ENCODE results near the gene KRT86. TPM values are rescaled to one million over a fixed set of nuclear protein-coding genes. Genes with fewer than 3 reads are reported as not detected.

The KRT86 gene
- total RNA-seq, 1 donor from 2014 or later: not detected

DNA sequence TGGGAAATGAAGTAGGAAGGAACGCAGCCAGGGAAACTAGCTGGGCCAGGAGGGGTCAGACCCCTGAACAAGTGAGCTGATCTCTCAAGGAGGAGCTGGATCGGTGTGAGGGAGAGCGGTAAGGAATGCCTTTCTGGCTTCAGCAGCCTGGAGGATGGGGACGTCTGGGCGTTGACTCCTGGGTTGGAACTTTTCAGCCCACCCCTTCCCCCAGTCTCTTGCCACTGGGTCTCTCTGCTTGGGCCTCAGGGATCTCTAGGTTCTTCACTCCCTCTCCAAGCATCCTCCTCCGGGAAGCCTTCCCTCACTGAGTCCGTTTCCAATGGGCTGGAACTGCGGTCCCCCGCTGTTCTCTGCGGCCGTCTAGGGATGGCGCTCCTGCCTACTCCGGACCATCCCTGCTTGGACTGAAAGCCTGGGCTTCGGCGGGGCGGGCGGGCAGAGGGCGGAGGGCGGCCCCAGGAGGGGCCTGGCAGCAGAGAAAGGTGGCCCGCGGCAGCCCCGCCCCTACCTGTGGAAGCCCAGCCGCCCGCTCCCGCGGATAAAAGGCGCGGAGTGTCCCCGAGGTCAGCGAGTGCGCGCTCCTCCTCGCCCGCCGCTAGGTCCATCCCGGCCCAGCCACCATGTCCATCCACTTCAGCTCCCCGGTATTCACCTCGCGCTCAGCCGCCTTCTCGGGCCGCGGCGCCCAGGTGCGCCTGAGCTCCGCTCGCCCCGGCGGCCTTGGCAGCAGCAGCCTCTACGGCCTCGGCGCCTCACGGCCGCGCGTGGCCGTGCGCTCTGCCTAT, 41.6 kb upstream of the KRT86 start, which contains the start of gene KRT7:
Gene KRT7 (plus strand): TSS at position 570 of the 788 bp plus-strand sequence. CDS start 54 bp downstream, at position 624.
- Mint-ChIP-seq H3K4me1 (ENCODE audit: low read depth) (peaks cover 25% of the 10 kb centered on the region), H3K9me3 (ENCODE audit: low read depth) (no peaks in the 10 kb centered on the region), H3K27me3 (peaks cover 58% of the 10 kb centered on the region), H3K27ac (peak within 1 kb of the TSS; percentile 17), H3K36me3 (ENCODE audit: insufficient read depth) (no peaks in the 10 kb centered on the region), H3K4me3 (ENCODE audit: low read depth) (peak within 1 kb of the TSS; percentile 60)
- TF ChIP-seq, protein P1, sequence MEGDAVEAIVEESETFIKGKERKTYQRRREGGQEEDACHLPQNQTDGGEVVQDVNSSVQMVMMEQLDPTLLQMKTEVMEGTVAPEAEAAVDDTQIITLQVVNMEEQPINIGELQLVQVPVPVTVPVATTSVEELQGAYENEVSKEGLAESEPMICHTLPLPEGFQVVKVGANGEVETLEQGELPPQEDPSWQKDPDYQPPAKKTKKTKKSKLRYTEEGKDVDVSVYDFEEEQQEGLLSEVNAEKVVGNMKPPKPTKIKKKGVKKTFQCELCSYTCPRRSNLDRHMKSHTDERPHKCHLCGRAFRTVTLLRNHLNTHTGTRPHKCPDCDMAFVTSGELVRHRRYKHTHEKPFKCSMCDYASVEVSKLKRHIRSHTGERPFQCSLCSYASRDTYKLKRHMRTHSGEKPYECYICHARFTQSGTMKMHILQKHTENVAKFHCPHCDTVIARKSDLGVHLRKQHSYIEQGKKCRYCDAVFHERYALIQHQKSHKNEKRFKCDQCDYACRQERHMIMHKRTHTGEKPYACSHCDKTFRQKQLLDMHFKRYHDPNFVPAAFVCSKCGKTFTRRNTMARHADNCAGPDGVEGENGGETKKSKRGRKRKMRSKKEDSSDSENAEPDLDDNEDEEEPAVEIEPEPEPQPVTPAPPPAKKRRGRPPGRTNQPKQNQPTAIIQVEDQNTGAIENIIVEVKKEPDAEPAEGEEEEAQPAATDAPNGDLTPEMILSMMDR (IDR thresholded peaks at IDR 0.05; ENCODE audit: unreplicated experiment): no peak
- no peak for DNase-seq (ENCODE audit: low spot score, unreplicated experiment)

DNA sequence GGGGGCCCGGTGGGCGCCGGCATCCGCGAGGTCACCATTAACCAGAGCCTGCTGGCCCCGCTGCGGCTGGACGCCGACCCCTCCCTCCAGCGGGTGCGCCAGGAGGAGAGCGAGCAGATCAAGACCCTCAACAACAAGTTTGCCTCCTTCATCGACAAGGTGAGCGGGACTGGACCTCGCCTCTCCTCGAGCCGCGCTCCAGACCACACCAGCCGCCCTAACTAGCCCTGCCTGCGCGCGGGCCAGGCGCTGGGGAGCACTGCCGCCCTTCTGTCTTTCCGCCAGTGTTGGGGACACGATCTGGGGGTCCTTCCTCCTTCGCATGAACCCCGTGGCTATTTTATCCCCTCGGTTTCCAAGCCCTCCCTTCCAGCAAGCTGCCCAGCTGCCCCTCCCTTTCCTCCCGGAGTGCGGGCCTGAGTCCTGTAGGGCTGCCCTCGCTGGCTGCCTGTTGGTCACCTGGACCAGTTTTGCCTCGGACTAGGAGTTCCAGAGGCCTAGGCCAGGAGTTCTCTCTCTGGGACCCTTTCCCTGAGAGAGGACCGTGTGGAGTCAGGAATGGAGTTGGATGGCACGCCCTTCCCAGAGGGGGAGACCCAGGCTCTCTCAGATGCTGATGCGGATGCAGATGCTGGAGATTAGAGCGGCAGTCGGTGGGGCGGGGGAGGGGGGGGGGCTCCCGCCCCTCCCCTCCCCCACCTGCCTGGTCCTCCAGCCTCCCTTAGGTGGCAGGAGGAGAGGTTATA, 40.8 kb upstream of the KRT86 start:
- Mint-ChIP-seq H3K27ac (peak overlapping the region; percentile 17), H3K27me3 (peaks cover 53% of the 10 kb centered on the region), H3K9me3 (ENCODE audit: low read depth) (no peaks in the 10 kb centered on the region), H3K36me3 (ENCODE audit: insufficient read depth) (no peaks in the 10 kb centered on the region), H3K4me1 (ENCODE audit: low read depth) (peaks cover 25% of the 10 kb centered on the region), H3K4me3 (ENCODE audit: low read depth) (peak overlapping the region; percentile 60)
- TF ChIP-seq, protein P1 (IDR thresholded peaks at IDR 0.05; ENCODE audit: unreplicated experiment): no peak
- no peak for DNase-seq (ENCODE audit: low spot score, unreplicated experiment)

DNA sequence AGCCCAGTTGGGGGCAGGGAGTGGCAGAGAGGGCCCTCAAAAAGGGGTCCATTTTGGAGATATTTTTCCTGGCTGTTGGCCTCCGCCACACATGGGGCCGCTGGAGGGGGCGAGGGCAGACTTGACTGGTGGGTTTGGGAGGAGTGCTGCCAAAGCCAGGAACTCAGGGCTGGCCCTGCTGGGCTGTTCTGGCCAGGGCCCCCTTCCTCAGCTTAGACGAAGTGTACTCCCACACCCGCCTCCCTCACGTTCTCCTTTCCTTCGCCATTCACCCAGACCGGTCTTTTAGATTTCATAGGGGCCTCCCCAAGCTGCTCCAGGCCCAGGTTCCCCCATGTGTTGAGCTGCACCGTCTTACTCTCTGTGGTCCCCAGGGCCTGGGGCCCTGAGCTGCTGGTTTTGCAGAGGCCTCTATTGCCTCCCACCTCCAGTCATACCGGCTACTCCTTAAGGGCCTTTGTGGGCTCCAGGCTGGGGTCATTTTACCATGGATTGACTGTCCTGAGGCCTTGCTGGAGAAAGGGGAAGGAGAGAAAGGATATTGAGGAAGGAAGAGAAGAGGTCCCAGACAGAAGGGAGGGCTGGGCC, 40.1 kb upstream of the KRT86 start:
- Mint-ChIP-seq H3K27me3 (peaks cover 52% of the 10 kb centered on the region), H3K4me3 (ENCODE audit: low read depth) (no peak overlapping the region), H3K27ac (no peak overlapping the region)

DNA sequence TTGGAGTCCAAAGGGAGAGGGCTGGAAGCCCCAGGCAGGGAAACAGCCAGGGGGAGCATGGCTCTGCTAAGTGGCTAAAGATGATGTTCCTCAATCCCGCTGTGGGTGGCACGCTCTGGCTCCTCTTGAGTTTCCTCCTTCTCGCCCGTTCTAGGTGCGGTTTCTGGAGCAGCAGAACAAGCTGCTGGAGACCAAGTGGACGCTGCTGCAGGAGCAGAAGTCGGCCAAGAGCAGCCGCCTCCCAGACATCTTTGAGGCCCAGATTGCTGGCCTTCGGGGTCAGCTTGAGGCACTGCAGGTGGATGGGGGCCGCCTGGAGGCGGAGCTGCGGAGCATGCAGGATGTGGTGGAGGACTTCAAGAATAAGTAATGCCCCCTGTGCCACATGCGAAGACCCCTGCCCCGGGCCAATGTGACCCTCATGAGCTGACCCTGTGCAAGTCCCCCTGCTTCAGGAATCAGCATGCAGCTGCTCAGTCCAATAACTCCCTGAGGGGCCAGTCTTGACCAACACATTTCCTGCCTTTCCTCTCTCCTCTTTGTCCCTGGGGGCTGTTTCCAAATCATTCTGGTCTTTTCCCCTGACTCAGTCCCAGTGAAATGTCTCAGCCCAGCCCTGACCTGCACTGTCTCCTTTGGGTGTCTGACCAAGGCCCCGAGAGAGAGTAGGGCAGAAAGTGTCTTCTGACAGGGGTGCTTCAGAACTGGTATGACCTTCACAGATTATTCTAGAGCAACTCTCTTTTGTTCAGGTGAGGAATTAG, 39.3 kb upstream of the KRT86 start:
- H3K4me3 Mint-ChIP-seq (ENCODE audit: low read depth): peak overlapping the region; percentile 19
- no peaks in the 10 kb centered on the region for H3K36me3 Mint-ChIP-seq (ENCODE audit: insufficient read depth)
- TF ChIP-seq, protein P1 (IDR thresholded peaks at IDR 0.05; ENCODE audit: unreplicated experiment): no peak
- peaks cover 38% of the 10 kb centered on the region for H3K4me1 Mint-ChIP-seq (ENCODE audit: low read depth)
- H3K9me3 Mint-ChIP-seq (ENCODE audit: low read depth): no peaks in the 10 kb centered on the region
- peaks cover 44% of the 10 kb centered on the region for H3K27me3 Mint-ChIP-seq
- H3K27ac Mint-ChIP-seq: peak overlapping the region; percentile 65
- DNase-seq (ENCODE audit: low spot score, unreplicated experiment): no peak

More for the DNA sequence above, 40.1 kb upstream of the KRT86 start:
- TF ChIP-seq, protein P1 (IDR thresholded peaks at IDR 0.05; ENCODE audit: unreplicated experiment): no peak
- Mint-ChIP-seq H3K4me1 (ENCODE audit: low read depth) (peaks cover 31% of the 10 kb centered on the region), H3K9me3 (ENCODE audit: low read depth) (no peaks in the 10 kb centered on the region), H3K36me3 (ENCODE audit: insufficient read depth) (no peaks in the 10 kb centered on the region)
- no peak for DNase-seq (ENCODE audit: low spot score, unreplicated experiment)
